PC-3 (cell line): ENCODE data around the gene FAM81A. TPM values are rescaled to one million over a fixed set of nuclear protein-coding genes. Genes with fewer than 3 reads are reported as not detected.

Experiments used
- ATAC-seq: fragments of 200-7000 bp; cut with Tn5 transposase; 2 replicates; pipeline ENCODE4 v1.9.1; 2020; ENCODE audit warnings: mild to moderate bottlenecking, moderate library complexity
- BruUV-seq: library from RNA; stranded (reverse); fragments of 400-500 nt; replicated peaks from 2 replicates; lab custom pipeline; 2021; lab: Mats Ljungman, UMichigan
- CTCF ChIA-PET: fragments of 300-600 bp; sonication (Branson Sonifier 250); formaldehyde crosslinking; loops from one replicate; lab custom pipeline; 2022; ENCODE audit warnings: antibody characterized with exemption; lab: Charles Lee
- POLR2A ChIA-PET: fragments of 300-600 bp; sonication (Branson Sonifier 250); formaldehyde crosslinking; loops from one replicate; lab custom pipeline; 2022; ENCODE audit warnings: antibody characterized with exemption; ENCODE audit not compliant: unreplicated experiment; lab: Charles Lee
- DNase-seq: peaks from one replicate; pipeline ENCODE4 v3.0.0-alpha.2; 2015
- H2AFZ ChIP-seq: fragments of 300-600 bp; sonication (generic); 2 replicates; pipeline ENCODE4 v1.6.0; 2016; ENCODE audit warnings: antibody characterized with exemption, low read length
- H3F3A ChIP-seq: fragments of 300-600 bp; sonication (generic); one replicate; pipeline ENCODE4 v1.6.0; 2017; ENCODE audit warnings: antibody characterized with exemption, low read length, control low read depth, mild to moderate bottlenecking; ENCODE audit not compliant: unreplicated experiment
- H3K27ac ChIP-seq: fragments of 300-600 bp; sonication (generic); 2 replicates; pipeline ENCODE4 v1.5.1; 2016; ENCODE audit warnings: mild to moderate bottlenecking, low read length
- H3K27me3 ChIP-seq: fragments of 300-600 bp; sonication (generic); 2 replicates; pipeline ENCODE4 v1.6.1; 2016; ENCODE audit warnings: low read length, mixed read lengths
- H3K36me3 ChIP-seq: fragments of 300-600 bp; sonication (generic); 2 replicates; pipeline ENCODE4 v1.6.1; 2016; ENCODE audit warnings: low read depth, mixed run types, low read length, mixed read lengths
- H3K4me1 ChIP-seq: fragments of 300-600 bp; sonication (generic); 2 replicates; pipeline ENCODE4 v1.5.1; 2016; ENCODE audit warnings: low read length; ENCODE audit not compliant: insufficient read depth
- H3K4me2 ChIP-seq: fragments of 300-600 bp; sonication (generic); 2 replicates; pipeline ENCODE4 v1.6.0; 2016; ENCODE audit warnings: low read length
- H3K4me3 ChIP-seq: fragments of 300-600 bp; sonication (generic); 2 replicates; pipeline ENCODE4 v1.5.1; 2016; ENCODE audit warnings: mild to moderate bottlenecking, low read length, mixed read lengths
- H3K79me2 ChIP-seq: fragments of 300-600 bp; sonication (generic); 2 replicates; pipeline ENCODE4 v1.6.1; 2017; ENCODE audit warnings: low read length, mixed read lengths
- H3K9ac ChIP-seq: fragments of 300-600 bp; sonication (generic); 2 replicates; pipeline ENCODE4 v1.6.0; 2016; ENCODE audit warnings: mild to moderate bottlenecking, low read length
- H3K9me2 ChIP-seq: fragments of 300-600 bp; sonication (generic); replicated peaks from 2 replicates; pipeline ENCODE4 v1.6.1; 2016; ENCODE audit warnings: mixed run types, low read length, mixed read lengths
- H3K9me3 ChIP-seq: fragments of 300-600 bp; sonication (generic); 2 replicates; pipeline ENCODE4 v1.6.1; 2016; ENCODE audit warnings: low read length, mixed read lengths
- H4K20me1 ChIP-seq: fragments of 300-600 bp; sonication (generic); 2 replicates; pipeline ENCODE4 v1.6.1; 2016; ENCODE audit warnings: low read length, mixed read lengths
- CTCF ChIP-seq: fragments of 300-600 bp; sonication (generic); conservative IDR thresholded peaks from 2 replicates; pipeline ENCODE4 v1.5.1; 2017; ENCODE audit warnings: antibody characterized with exemption, low read depth, mild to moderate bottlenecking, low read length
- EZH2 ChIP-seq: fragments of 300-600 bp; sonication (generic); IDR thresholded peaks from one replicate; pipeline ENCODE4 v1.6.1; 2017; ENCODE audit warnings: antibody characterized with exemption, mild to moderate bottlenecking, low read length; ENCODE audit not compliant: unreplicated experiment
- EZH2phosphoT487 ChIP-seq: fragments of 300-600 bp; sonication (generic); IDR thresholded peaks from 2 replicates; pipeline ENCODE4 v1.6.1; 2018; ENCODE audit warnings: mild to moderate bottlenecking, antibody characterized with exemption, low read length, borderline replicate concordance
- intact Hi-C: fragments of 100-400 bp; cut with micrococcal nuclease; formaldehyde crosslinking; loops from 2 replicates; pipeline ENCODE4 v1.9.0; 2023
- total RNA-seq: library from RNA; depleted of rRNA; stranded (reverse); fragments of >200 nt; gene quantifications from 2 replicates; pipeline ENCODE4 v1.2.3, GENCODE V29; 2014

The FAM81A gene
- total RNA-seq, 1 experiment from 2014 or later, result 2.5 TPM

- POLR2A ChIA-PET, result interaction anchor here (0.9 to 1.1 kb wide), 2 partner anchors 45 to 220 kb away, joined by 7 to 11 read pairs; partner anchors contain the start of gene GCNT3
- H3K9ac ChIP-seq, result no peak overlapping the region
- H3F3A ChIP-seq, result no peaks in the 10 kb centered on the region
- H3K4me3 ChIP-seq, result no peak overlapping the region
- H3K4me2 ChIP-seq, result no peak overlapping the region
- H3K27me3 ChIP-seq, result no peaks in the 10 kb centered on the region
- H3K9me3 ChIP-seq, result peaks cover 5% of the 10 kb centered on the region; the same call in 1 of the 2 replicates
- intact Hi-C loops, result loop anchor here (2.0 kb wide), 1 partner anchor 19 kb away; no protein-coding TSS in a partner anchor
- DNase-seq (peak; percentile 76), ATAC-seq (peak; percentile 96)
- no peaks in the 10 kb centered on the region for H3K9me2 ChIP-seq
- H3K79me2 ChIP-seq, result no peaks in the 10 kb centered on the region
- TF ChIP-seq EZH2phosphoT487 (no peak), CTCF (no peak), EZH2 (no peak)
- BruUV-seq, result no TSS peak
- peak overlapping the region; percentile 62 for H3K27ac ChIP-seq
- H3K36me3 ChIP-seq, result no peaks in the 10 kb centered on the region
- no peaks in the 10 kb centered on the region for H4K20me1 ChIP-seq
- H3K4me1 ChIP-seq, result peaks cover 20% of the 10 kb centered on the region
- no peak overlapping the region for H2AFZ ChIP-seq
- CTCF ChIA-PET, result interaction anchor here (0.6 kb wide), 1 partner anchor 35 kb away, joined by 5 read pairs; no protein-coding TSS in a partner anchor
These were observed 129.3 kb downstream of the FAM81A start for GRCh38 chr15:59567324-59567723.

- Histone ChIP-seq H3K4me2 (no peak overlapping the region), H3K36me3 (no peaks in the 10 kb centered on the region), H4K20me1 (no peaks in the 10 kb centered on the region), H3K79me2 (no peaks in the 10 kb centered on the region), H3K4me1 (peaks cover 20% of the 10 kb centered on the region), H3K9ac (no peak overlapping the region; the same call in 1 of the 2 replicates), H3K9me2 (no peaks in the 10 kb centered on the region), H3F3A (no peaks in the 10 kb centered on the region), H3K9me3 (peaks cover 5% of the 10 kb centered on the region; the same call in 1 of the 2 replicates), H3K27me3 (no peaks in the 10 kb centered on the region), H2AFZ (no peak overlapping the region), H3K27ac (peak overlapping the region; percentile 77), H3K4me3 (no peak overlapping the region)
- no peak for ATAC-seq
- POLR2A ChIA-PET, result no interaction called here
- TF ChIP-seq CTCF (no peak), EZH2 (no peak), EZH2phosphoT487 (no peak)
- CTCF ChIA-PET, result no interaction called here
- intact Hi-C loops, result no loop called here
- no peak for DNase-seq
- no TSS peak for BruUV-seq
These were observed 131.5 kb downstream of the FAM81A start for GRCh38 chr15:59569477-59569876.

GRCh38 chr15:59570315-59570714 lies 132.3 kb downstream of the FAM81A start:
- peak overlapping the region; percentile 31; the same call in 1 of the 2 replicates for H3K4me2 ChIP-seq
- peaks cover 20% of the 10 kb centered on the region for H3K4me1 ChIP-seq
- ATAC-seq, result no peak; the same call in 1 of the 2 replicates
- ChIA-PET CTCF (no interaction called here), POLR2A (no interaction called here)
- no peaks in the 10 kb centered on the region for H3K79me2 ChIP-seq
- peak overlapping the region; percentile 34; the same call in 1 of the 2 replicates for H3K9ac ChIP-seq
- no TSS peak for BruUV-seq
- H3K4me3 ChIP-seq, result no peak overlapping the region
- no peaks in the 10 kb centered on the region for H4K20me1 ChIP-seq
- peak overlapping the region; percentile 77 for H3K27ac ChIP-seq
- H3K27me3 ChIP-seq, result no peaks in the 10 kb centered on the region
- H2AFZ ChIP-seq, result no peak overlapping the region
- no peaks in the 10 kb centered on the region for H3K36me3 ChIP-seq
- H3K9me3 ChIP-seq, result peaks cover 4% of the 10 kb centered on the region; the same call in 1 of the 2 replicates
- H3K9me2 ChIP-seq, result no peaks in the 10 kb centered on the region
- no peaks in the 10 kb centered on the region for H3F3A ChIP-seq
- TF ChIP-seq CTCF (no peak), EZH2phosphoT487 (no peak), EZH2 (no peak)
- intact Hi-C loops, result no loop called here
- peak; percentile 73 for DNase-seq
